Measurements from ENCODE around the gene TMEM167A. TPM values are rescaled to one million over a fixed set of nuclear protein-coding genes. Genes with fewer than 3 reads are reported as not detected.
A peak's percentile ranks its signal among the peaks of the same experiment; 100 is the strongest.

TMEM167A gene
- total and polyA plus RNA-seq, 2 experiments from 2014 or later, result 179 to 267 TPM

GRCh38 chr5:83125560-83125959 is 48.4 kb upstream of the TMEM167A start:
- Mint-ChIP-seq H3K27me3 (ENCODE audit: insufficient read depth, low read depth, poor library complexity) (no peaks in the 10 kb centered on the region), H3K36me3 (ENCODE audit: low read depth) (peaks cover 29% of the 10 kb centered on the region), H3K4me3 (no peak overlapping the region), H3K27ac (no peak overlapping the region; the same call in 1 of the 2 replicates), H3K9me3 (peaks cover 19% of the 10 kb centered on the region; the same call in 2 of the 3 replicates), H3K4me1 (no peaks in the 10 kb centered on the region)
- H3K79me2 ChIP-seq (replicated peaks; ENCODE audit: insufficient read depth), result no peaks in the 10 kb centered on the region
- no peak overlapping the region for H3K27ac ChIP-seq (ENCODE audit: low read depth)
- no peaks in the 10 kb centered on the region for H3K9me2 ChIP-seq (ENCODE audit: insufficient read depth)
- H3K4me3 ChIP-seq, result no peak overlapping the region
- no peak for TF ChIP-seq REST (IDR thresholded peaks at IDR 0.05; ENCODE audit: unreplicated experiment)
- TF ChIP-seq, protein P1, sequence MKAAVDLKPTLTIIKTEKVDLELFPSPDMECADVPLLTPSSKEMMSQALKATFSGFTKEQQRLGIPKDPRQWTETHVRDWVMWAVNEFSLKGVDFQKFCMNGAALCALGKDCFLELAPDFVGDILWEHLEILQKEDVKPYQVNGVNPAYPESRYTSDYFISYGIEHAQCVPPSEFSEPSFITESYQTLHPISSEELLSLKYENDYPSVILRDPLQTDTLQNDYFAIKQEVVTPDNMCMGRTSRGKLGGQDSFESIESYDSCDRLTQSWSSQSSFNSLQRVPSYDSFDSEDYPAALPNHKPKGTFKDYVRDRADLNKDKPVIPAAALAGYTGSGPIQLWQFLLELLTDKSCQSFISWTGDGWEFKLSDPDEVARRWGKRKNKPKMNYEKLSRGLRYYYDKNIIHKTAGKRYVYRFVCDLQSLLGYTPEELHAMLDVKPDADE (IDR thresholded peaks at IDR 0.05), result no peak
- TF ChIP-seq, protein P2, sequence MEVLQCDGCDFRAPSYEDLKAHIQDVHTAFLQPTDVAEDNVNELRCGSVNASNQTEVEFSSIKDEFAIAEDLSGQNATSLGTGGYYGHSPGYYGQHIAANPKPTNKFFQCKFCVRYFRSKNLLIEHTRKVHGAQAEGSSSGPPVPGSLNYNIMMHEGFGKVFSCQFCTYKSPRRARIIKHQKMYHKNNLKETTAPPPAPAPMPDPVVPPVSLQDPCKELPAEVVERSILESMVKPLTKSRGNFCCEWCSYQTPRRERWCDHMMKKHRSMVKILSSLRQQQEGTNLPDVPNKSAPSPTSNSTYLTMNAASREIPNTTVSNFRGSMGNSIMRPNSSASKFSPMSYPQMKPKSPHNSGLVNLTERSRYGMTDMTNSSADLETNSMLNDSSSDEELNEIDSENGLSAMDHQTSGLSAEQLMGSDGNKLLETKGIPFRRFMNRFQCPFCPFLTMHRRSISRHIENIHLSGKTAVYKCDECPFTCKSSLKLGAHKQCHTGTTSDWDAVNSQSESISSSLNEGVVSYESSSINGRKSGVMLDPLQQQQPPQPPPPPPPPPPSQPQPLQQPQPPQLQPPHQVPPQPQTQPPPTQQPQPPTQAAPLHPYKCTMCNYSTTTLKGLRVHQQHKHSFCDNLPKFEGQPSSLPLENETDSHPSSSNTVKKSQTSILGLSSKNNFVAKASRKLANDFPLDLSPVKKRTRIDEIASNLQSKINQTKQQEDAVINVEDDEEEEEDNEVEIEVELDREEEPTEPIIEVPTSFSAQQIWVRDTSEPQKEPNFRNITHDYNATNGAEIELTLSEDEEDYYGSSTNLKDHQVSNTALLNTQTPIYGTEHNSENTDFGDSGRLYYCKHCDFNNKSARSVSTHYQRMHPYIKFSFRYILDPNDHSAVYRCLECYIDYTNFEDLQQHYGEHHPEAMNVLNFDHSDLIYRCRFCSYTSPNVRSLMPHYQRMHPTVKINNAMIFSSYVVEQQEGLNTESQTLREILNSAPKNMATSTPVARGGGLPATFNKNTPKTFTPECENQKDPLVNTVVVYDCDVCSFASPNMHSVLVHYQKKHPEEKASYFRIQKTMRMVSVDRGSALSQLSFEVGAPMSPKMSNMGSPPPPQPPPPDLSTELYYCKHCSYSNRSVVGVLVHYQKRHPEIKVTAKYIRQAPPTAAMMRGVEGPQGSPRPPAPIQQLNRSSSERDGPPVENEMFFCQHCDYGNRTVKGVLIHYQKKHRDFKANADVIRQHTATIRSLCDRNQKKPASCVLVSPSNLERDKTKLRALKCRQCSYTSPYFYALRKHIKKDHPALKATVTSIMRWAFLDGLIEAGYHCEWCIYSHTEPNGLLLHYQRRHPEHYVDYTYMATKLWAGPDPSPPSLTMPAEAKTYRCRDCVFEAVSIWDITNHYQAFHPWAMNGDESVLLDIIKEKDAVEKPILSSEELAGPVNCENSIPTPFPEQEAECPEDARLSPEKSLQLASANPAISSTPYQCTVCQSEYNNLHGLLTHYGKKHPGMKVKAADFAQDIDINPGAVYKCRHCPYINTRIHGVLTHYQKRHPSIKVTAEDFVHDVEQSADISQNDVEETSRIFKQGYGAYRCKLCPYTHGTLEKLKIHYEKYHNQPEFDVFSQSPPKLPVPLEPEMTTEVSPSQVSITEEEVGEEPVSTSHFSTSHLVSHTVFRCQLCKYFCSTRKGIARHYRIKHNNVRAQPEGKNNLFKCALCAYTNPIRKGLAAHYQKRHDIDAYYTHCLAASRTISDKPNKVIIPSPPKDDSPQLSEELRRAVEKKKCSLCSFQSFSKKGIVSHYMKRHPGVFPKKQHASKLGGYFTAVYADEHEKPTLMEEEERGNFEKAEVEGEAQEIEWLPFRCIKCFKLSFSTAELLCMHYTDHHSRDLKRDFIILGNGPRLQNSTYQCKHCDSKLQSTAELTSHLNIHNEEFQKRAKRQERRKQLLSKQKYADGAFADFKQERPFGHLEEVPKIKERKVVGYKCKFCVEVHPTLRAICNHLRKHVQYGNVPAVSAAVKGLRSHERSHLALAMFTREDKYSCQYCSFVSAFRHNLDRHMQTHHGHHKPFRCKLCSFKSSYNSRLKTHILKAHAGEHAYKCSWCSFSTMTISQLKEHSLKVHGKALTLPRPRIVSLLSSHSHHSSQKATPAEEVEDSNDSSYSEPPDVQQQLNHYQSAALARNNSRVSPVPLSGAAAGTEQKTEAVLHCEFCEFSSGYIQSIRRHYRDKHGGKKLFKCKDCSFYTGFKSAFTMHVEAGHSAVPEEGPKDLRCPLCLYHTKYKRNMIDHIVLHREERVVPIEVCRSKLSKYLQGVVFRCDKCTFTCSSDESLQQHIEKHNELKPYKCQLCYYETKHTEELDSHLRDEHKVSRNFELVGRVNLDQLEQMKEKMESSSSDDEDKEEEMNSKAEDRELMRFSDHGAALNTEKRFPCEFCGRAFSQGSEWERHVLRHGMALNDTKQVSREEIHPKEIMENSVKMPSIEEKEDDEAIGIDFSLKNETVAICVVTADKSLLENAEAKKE (CRISPR knock-in tag; IDR thresholded peaks at IDR 0.05), result no peak
- no peaks in the 10 kb centered on the region for H3K4me1 ChIP-seq (ENCODE audit: insufficient read depth)
- H4K20me1 ChIP-seq (replicated peaks; ENCODE audit: insufficient read depth), result no peaks in the 10 kb centered on the region
- no peaks in the 10 kb centered on the region for H3K27me3 ChIP-seq (ENCODE audit: insufficient read depth)
- H3F3A ChIP-seq (replicated peaks; ENCODE audit: low read depth), result no peaks in the 10 kb centered on the region
- H3K36me3 ChIP-seq (ENCODE audit: insufficient read depth), result no peaks in the 10 kb centered on the region
- DNase-seq (ENCODE audit: low spot score) (peak; percentile 5), ATAC-seq (no peak)
- no peak overlapping the region for H3K4me2 ChIP-seq
- no peak overlapping the region for H2AFZ ChIP-seq

Measured in GM23338 (cell line).